Endothelial cell of umbilical vein (primary cell): ENCODE measurements around the gene PPP1R1B.
A peak's percentile ranks its signal among the peaks of the same experiment; 100 is the strongest.

ENCODE experiments used
- EZH2 ChIP-seq: IDR thresholded peaks from 2 replicates; pipeline ENCODE4 v1.6.1; 2012; ENCODE audit warnings: borderline replicate concordance, low read depth, mild to moderate bottlenecking, moderate library complexity, low read length, inconsistent platforms; ENCODE audit not compliant: severe bottlenecking
- FOS ChIP-seq: IDR thresholded peaks from 2 replicates; pipeline ENCODE4 v1.6.1; 2011; ENCODE audit warnings: mild to moderate bottlenecking, low read length, moderate library complexity, borderline replicate concordance; ENCODE audit not compliant: insufficient read depth
- GATA2 ChIP-seq: IDR thresholded peaks from 2 replicates; pipeline ENCODE4 v1.7.0; 2011; ENCODE audit warnings: low read depth, mild to moderate bottlenecking, moderate library complexity, mixed read lengths, low read length; ENCODE audit not compliant: insufficient read length, insufficient read depth
- JUN ChIP-seq: IDR thresholded peaks from 2 replicates; pipeline ENCODE4 v1.6.1; 2011; ENCODE audit warnings: borderline replicate concordance, low read depth; ENCODE audit not compliant: insufficient read length, insufficient read depth
- MYC ChIP-seq: IDR thresholded peaks from one replicate; pipeline ENCODE4 v1.6.1; 2011; ENCODE audit warnings: mild to moderate bottlenecking, low read depth, low read length
- POLR2A ChIP-seq: IDR thresholded peaks from 2 replicates; pipeline ENCODE4 v1.6.1; 2012; ENCODE audit warnings: low read depth, mild to moderate bottlenecking, control low read depth, low read length
- POLR2AphosphoS5 ChIP-seq: IDR thresholded peaks from 2 replicates; pipeline ENCODE4 v1.6.1; 2012; ENCODE audit warnings: low read depth, mild to moderate bottlenecking, control low read depth, low read length, moderate library complexity; ENCODE audit not compliant: insufficient read depth
- TF ChIP-seq, protein P1 (sequence below): IDR thresholded peaks from 2 replicates; pipeline ENCODE4 v1.6.1; 2011; ENCODE audit not compliant: insufficient read depth, insufficient read length
- TF ChIP-seq, protein P2 (sequence below), 2 donors: IDR thresholded peaks; 1 replicate in 1 of 2; 2 replicates in 1 of 2; pipeline ENCODE4 v1.5.1; 2011; ENCODE audit warnings: low read length in 2 of 2, mild to moderate bottlenecking in 2 of 2, moderate library complexity in 2 of 2, control low read depth in 1 of 2, inconsistent platforms in 1 of 2, low read depth in 1 of 2; ENCODE audit not compliant: insufficient read depth in 1 of 2; ENCODE audit errors: extremely low read depth in 1 of 2

DNA sequence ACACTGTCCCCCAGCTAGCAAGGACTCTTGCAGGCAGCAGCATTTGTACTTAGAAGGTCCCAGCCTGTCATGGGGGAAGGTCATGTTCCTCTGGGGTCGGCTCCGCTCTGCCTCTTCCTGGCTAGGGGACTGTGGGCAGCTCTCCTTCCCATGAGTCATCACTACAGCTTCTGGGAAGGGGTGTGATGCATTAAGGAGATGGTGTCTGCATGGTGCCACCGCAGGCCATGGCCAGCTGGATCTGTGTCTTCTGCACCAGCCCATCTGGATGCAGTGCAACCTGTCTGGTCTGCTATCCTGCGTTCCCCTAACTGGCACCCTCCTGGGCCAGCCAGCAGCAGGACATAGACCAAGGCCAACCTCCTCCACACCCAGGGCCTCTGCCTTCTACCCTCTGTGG, 16.5 kb downstream of the PPP1R1B start:
- TF ChIP-seq, protein P1, sequence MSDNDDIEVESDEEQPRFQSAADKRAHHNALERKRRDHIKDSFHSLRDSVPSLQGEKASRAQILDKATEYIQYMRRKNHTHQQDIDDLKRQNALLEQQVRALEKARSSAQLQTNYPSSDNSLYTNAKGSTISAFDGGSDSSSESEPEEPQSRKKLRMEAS: no peak
- TF ChIP-seq, protein P2, sequence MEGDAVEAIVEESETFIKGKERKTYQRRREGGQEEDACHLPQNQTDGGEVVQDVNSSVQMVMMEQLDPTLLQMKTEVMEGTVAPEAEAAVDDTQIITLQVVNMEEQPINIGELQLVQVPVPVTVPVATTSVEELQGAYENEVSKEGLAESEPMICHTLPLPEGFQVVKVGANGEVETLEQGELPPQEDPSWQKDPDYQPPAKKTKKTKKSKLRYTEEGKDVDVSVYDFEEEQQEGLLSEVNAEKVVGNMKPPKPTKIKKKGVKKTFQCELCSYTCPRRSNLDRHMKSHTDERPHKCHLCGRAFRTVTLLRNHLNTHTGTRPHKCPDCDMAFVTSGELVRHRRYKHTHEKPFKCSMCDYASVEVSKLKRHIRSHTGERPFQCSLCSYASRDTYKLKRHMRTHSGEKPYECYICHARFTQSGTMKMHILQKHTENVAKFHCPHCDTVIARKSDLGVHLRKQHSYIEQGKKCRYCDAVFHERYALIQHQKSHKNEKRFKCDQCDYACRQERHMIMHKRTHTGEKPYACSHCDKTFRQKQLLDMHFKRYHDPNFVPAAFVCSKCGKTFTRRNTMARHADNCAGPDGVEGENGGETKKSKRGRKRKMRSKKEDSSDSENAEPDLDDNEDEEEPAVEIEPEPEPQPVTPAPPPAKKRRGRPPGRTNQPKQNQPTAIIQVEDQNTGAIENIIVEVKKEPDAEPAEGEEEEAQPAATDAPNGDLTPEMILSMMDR (IDR thresholded peaks at IDR 0.05; ENCODE audit: extremely low read depth in 1 of 2, insufficient read depth in 1 of 2, low read depth in 1 of 2, low read length in 2 of 2): no peak
- TF ChIP-seq GATA2 (no peak), EZH2 (no peak), POLR2AphosphoS5 (no peak), POLR2A (no peak), MYC (no peak), JUN (no peak), FOS (peak; percentile 59)
